Uterus (tissue), 2 donors: Measurements from ENCODE around the gene LCN1.

Experiments used
- POLR2A ChIP-seq, 2 donors: fragments of 450-650 bp; IDR thresholded peaks; one replicate each; pipeline ENCODE4 v1.6.1; 2016; ENCODE audit warnings: antibody characterized with exemption in 2 of 2, mild to moderate bottlenecking in 1 of 2, moderate library complexity in 1 of 2
- TF ChIP-seq, protein P1 (sequence below), 4 experiments: fragments of 200-600 bp in 2 of 4; fragments of 450-650 bp in 2 of 4; sonication (generic) in 2 of 4; IDR thresholded peaks; one replicate each; pipeline ENCODE4 v1.5.1; 2016 to 2019; ENCODE audit warnings: antibody characterized with exemption in 4 of 4, mild to moderate bottlenecking in 2 of 4, moderate library complexity in 1 of 4

DNA sequence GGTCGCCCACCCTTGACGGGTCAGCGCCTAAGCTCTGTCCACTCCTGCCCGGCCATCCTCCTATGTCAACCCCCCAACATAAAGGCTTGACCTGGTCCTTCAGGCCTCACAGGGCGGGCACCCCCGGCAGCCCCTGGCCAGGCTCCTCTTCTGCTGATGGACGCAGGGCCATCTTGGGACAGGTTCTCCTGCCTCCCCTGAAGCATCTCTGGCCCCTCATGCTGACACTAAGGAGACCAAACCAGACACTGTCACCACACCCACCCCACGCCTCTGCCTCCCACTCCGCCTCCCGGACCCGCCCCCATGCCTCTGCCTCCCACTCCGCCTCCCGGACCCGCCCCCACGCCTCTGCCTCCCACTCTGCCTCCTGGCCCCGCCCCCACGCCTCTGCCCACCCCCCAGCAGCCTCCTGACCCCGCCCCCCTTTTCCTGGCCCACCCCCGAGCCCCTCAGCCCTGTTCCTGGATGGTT is 31.5 kb downstream of the LCN1 start:
- TF ChIP-seq, protein P1, sequence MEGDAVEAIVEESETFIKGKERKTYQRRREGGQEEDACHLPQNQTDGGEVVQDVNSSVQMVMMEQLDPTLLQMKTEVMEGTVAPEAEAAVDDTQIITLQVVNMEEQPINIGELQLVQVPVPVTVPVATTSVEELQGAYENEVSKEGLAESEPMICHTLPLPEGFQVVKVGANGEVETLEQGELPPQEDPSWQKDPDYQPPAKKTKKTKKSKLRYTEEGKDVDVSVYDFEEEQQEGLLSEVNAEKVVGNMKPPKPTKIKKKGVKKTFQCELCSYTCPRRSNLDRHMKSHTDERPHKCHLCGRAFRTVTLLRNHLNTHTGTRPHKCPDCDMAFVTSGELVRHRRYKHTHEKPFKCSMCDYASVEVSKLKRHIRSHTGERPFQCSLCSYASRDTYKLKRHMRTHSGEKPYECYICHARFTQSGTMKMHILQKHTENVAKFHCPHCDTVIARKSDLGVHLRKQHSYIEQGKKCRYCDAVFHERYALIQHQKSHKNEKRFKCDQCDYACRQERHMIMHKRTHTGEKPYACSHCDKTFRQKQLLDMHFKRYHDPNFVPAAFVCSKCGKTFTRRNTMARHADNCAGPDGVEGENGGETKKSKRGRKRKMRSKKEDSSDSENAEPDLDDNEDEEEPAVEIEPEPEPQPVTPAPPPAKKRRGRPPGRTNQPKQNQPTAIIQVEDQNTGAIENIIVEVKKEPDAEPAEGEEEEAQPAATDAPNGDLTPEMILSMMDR (IDR thresholded peaks at IDR 0.05): no peak
- TF ChIP-seq POLR2A (IDR thresholded peaks at IDR 0.05): no peak
